ENCODE measurements around the gene SPOUT1. TPM values are rescaled to one million over a fixed set of nuclear protein-coding genes. Genes with fewer than 3 reads are reported as not detected.

The SPOUT1 gene
- total and polyA plus RNA-seq, 7 donors: 4.8 to 31.6 (median 25.4) TPM

GRCh38 chr9:128841694-128842492 is 12.3 kb upstream of the SPOUT1 start:
- Histone ChIP-seq H3K4me3 (no peak overlapping the region), H3K4me1 (no peaks in the 10 kb centered on the region), H3K36me3 (no peaks in the 10 kb centered on the region), H3K27me3 (no peaks in the 10 kb centered on the region), H3K27ac (no peak overlapping the region), H3K9me3 (no peaks in the 10 kb centered on the region)
- WGBS, 2 donors: 92% methylated on average over 12 of the region's 12 CpGs
- DNase-seq: no peak
- TF ChIP-seq POLR2A (IDR thresholded peaks at IDR 0.05) (no peak), CTCF (IDR thresholded peaks at IDR 0.05) (no peak)
- intact Hi-C loops (cut with DNase I): no loop called here

GRCh38 chr9:128840524-128840923 is 10.9 kb upstream of the SPOUT1 start:
- Histone ChIP-seq H3K4me3 (no peak overlapping the region), H3K36me3 (no peaks in the 10 kb centered on the region), H3K9me3 (no peaks in the 10 kb centered on the region), H3K27me3 (no peaks in the 10 kb centered on the region), H3K4me1 (no peaks in the 10 kb centered on the region), H3K27ac (no peak overlapping the region)
- TF ChIP-seq POLR2AphosphoS5 (IDR thresholded peaks at IDR 0.05) (no peak), EP300 (IDR thresholded peaks at IDR 0.05) (no peak), CTCF (IDR thresholded peaks at IDR 0.05) (no peak), POLR2A (IDR thresholded peaks at IDR 0.05) (no peak)
- intact Hi-C loops (cut with DNase I): no loop called here
- no peak for DNase-seq
- 98% methylated on average over 1 of the region's 1 CpG for WGBS, 2 donors

- no peak for DNase-seq
- Histone ChIP-seq H3K36me3 (peaks cover 0 to 2% (median 0%) of the 10 kb centered on the region in 4 donors), H3K4me3 (no peak overlapping the region), H3K4me1 (no peaks in the 10 kb centered on the region), H3K27me3 (no peaks in the 10 kb centered on the region), H3K27ac (no peak overlapping the region), H3K9me3 (no peaks in the 10 kb centered on the region)
- 53 to 87% methylated on average over 3 of the region's 3 CpGs for WGBS, 2 donors
- intact Hi-C loops (cut with DNase I): no loop called here
- no peak for TF ChIP-seq POLR2A (IDR thresholded peaks at IDR 0.05)
- TF ChIP-seq CTCF (IDR thresholded peaks at IDR 0.05): no peak
- no peak for TF ChIP-seq POLR2AphosphoS5 (IDR thresholded peaks at IDR 0.05)
- TF ChIP-seq EP300 (IDR thresholded peaks at IDR 0.05): no peak
These were observed 8.7 kb upstream of the SPOUT1 start for GRCh38 chr9:128838338-128838737.

- Histone ChIP-seq H3K9me3 (no peaks in the 10 kb centered on the region), H3K4me1 (no peaks in the 10 kb centered on the region), H3K27me3 (no peaks in the 10 kb centered on the region), H3K27ac (no peak overlapping the region), H3K36me3 (peaks cover 0 to 5% (median 0%) of the 10 kb centered on the region in 4 donors), H3K4me3 (no peak overlapping the region)
- no peak for DNase-seq
- 92 to 94% methylated on average over 14 of the region's 14 CpGs for WGBS, 2 donors
- intact Hi-C loops (cut with DNase I): no loop called here
- TF ChIP-seq CTCF (IDR thresholded peaks at IDR 0.05): no peak
- no peak for TF ChIP-seq POLR2AphosphoS5 (IDR thresholded peaks at IDR 0.05)
- no peak for TF ChIP-seq POLR2A (IDR thresholded peaks at IDR 0.05)
These were observed 7.0 kb upstream of the SPOUT1 start for GRCh38 chr9:128836509-128837145.

Data from sigmoid colon (tissue), 7 donors.